ENCODE data around the gene FAM171A1.

DNA sequence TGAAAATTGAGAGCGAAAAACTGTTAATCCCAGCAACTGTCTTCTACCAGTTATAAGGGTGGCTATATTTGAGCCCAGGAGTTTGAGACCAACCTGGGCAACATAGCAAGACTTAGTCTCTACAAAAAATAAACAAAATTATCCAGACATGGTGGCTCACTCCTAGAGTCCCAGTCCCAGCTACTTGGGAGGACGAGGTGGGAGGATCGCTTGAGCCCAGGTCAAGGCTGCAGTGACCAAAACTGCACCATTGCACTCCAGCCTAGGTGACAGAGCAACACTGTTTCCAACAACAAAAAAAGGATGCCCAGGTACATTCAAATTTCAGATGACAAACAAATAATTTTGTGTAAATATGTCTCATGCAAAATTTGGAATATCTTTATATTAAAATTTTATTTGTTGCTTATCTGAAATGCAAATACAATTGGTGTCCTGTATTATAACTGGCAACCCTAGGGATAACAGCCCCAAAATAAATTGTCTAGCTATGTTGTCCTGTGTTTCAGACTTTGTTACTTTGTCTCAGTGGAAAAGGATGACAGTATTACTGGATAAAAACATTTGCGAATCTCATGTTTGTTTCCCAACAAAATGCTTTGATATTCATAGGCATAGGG is 26.7 kb downstream of the FAM171A1 start:
- TF ChIP-seq POLR2AphosphoS5 (IDR thresholded peaks at IDR 0.05; ENCODE audit: borderline replicate concordance, low read depth, low read length) (no peak), EZH2 (IDR thresholded peaks at IDR 0.05) (no peak), FOXP2 (optimal IDR thresholded peaks at IDR 0.05; ENCODE audit: control extremely low read depth, extremely low read length, insufficient read depth) (no peak)

Measured in SK-N-MC (cell line).